Activated CD4-positive, alpha-beta memory T cell treated with anti-CD3 and anti-CD28 coated beads for 36 hours (primary cell): ENCODE data around the gene TMPO. TPM values are rescaled to one million over a fixed set of nuclear protein-coding genes. Genes with fewer than 3 reads are reported as not detected.
A peak's percentile ranks its signal among the peaks of the same experiment; 100 is the strongest.

Experiments used
- CTCF ChIA-PET: fragments of 350-600 bp; sonication (Branson Sonifier 250); formaldehyde crosslinking; loops from one replicate; lab custom pipeline; 2021; ENCODE audit warnings: antibody characterized with exemption, inconsistent platforms; lab: Charles Lee
- POLR2A ChIA-PET: fragments of 350-600 bp; sonication (Branson Sonifier 250); formaldehyde crosslinking; loops from one replicate; lab custom pipeline; 2021; ENCODE audit warnings: antibody characterized with exemption; lab: Charles Lee
- DNase-seq: peaks from one replicate; pipeline ENCODE4 v3.0.0-alpha.2; 2020
- H3K27ac Mint-ChIP-seq: one replicate; pipeline ENCODE4 v1.8.0; 2021; ENCODE audit warnings: mixed read lengths
- H3K27me3 Mint-ChIP-seq: one replicate; pipeline ENCODE4 v1.8.0; 2021; ENCODE audit warnings: mixed read lengths
- H3K36me3 Mint-ChIP-seq: one replicate; pipeline ENCODE4 v1.8.0; 2021; ENCODE audit warnings: mixed read lengths
- H3K4me1 Mint-ChIP-seq: one replicate; pipeline ENCODE4 v1.8.0; 2021; ENCODE audit warnings: low read depth, mixed read lengths
- H3K4me3 Mint-ChIP-seq: one replicate; pipeline ENCODE4 v1.8.0; 2021; ENCODE audit warnings: mild to moderate bottlenecking, mixed read lengths
- H3K9me3 Mint-ChIP-seq: one replicate; pipeline ENCODE4 v1.8.0; 2021; ENCODE audit warnings: mixed read lengths
- intact Hi-C: fragments of 100-400 bp; cut with micrococcal nuclease; formaldehyde crosslinking; loops from one replicate; pipeline ENCODE4 v1.15.1; 2023
- total RNA-seq, 2 experiments: library from RNA; stranded (reverse); gene quantifications; one replicate each; pipeline ENCODE4 v1.2.3, GENCODE V29; 2021

The TMPO gene
- 100 to 1,000 TPM; 371 to 375 TPM for total RNA-seq

- Mint-ChIP-seq H3K27me3 (peaks cover 1% of the 10 kb centered on the region), H3K4me3 (peak within 1 kb of the TSS; percentile 96), H3K9me3 (no peaks in the 10 kb centered on the region), H3K27ac (peak within 1 kb of the TSS; percentile 99), H3K4me1 (peaks cover 22% of the 10 kb centered on the region), H3K36me3 (peaks cover 46% of the 10 kb centered on the region)
- intact Hi-C loops: loop anchor here (1.0 to 5.0 kb wide), 11 partner anchors 12 to 1751 kb away; partner anchors contain the start of genes ACTR6, DEPDC4, IKBIP and NEDD1
- peak; percentile 97 for DNase-seq
- ChIA-PET CTCF (interaction anchor here (0.5 to 8.3 kb wide), 10 partner anchors 12 to 128 kb away, joined by 3 to 89 read pairs (median 6); no protein-coding TSS in a partner anchor), POLR2A (interaction anchor here (0.5 to 4.1 kb wide), 8 partner anchors 11 to 226 kb away, joined by 3 to 39 read pairs (median 8); partner anchors contain the start of genes IKBIP and SLC25A3)
These were observed at the start of gene TMPO for GRCh38 chr12:98515287-98516110. Gene TMPO, plus strand, starts transcription at chr12:98515590. Its CDS starts 278 bp downstream, at chr12:98515868.

- peaks cover 5% of the 10 kb centered on the region for H3K27me3 Mint-ChIP-seq
- H3K4me3 Mint-ChIP-seq: no peak overlapping the region
- H3K36me3 Mint-ChIP-seq: no peaks in the 10 kb centered on the region
- DNase-seq: no peak
- intact Hi-C loops: no loop called here
- H3K9me3 Mint-ChIP-seq: no peaks in the 10 kb centered on the region
- H3K4me1 Mint-ChIP-seq: peaks cover 34% of the 10 kb centered on the region
- ChIA-PET CTCF (no interaction called here), POLR2A (no interaction called here)
- H3K27ac Mint-ChIP-seq: no peak overlapping the region
These were observed 49.3 kb upstream of the TMPO start for GRCh38 chr12:98465950-98466602.

GRCh38 chr12:98466640-98467400, 48.6 kb upstream of the TMPO start:
- peaks cover 34% of the 10 kb centered on the region for H3K4me1 Mint-ChIP-seq
- H3K9me3 Mint-ChIP-seq: no peaks in the 10 kb centered on the region
- POLR2A ChIA-PET: no interaction called here
- intact Hi-C loops: no loop called here
- DNase-seq: no peak
- H3K27me3 Mint-ChIP-seq: peaks cover 5% of the 10 kb centered on the region
- H3K4me3 Mint-ChIP-seq: no peak overlapping the region
- CTCF ChIA-PET: no interaction called here
- H3K36me3 Mint-ChIP-seq: no peaks in the 10 kb centered on the region
- H3K27ac Mint-ChIP-seq: no peak overlapping the region

- Mint-ChIP-seq H3K27ac (no peak overlapping the region), H3K9me3 (no peaks in the 10 kb centered on the region), H3K4me1 (peaks cover 30% of the 10 kb centered on the region), H3K4me3 (no peak overlapping the region), H3K36me3 (no peaks in the 10 kb centered on the region), H3K27me3 (peaks cover 4% of the 10 kb centered on the region)
- no peak for DNase-seq
- intact Hi-C loops: no loop called here
- ChIA-PET CTCF (interaction anchor here (2.7 kb wide), 1 partner anchor 23 kb away, joined by 16 read pairs; no protein-coding TSS in a partner anchor), POLR2A (no interaction called here)
These were observed 46.3 kb upstream of the TMPO start for GRCh38 chr12:98469109-98469508.

- intact Hi-C loops: no loop called here
- Mint-ChIP-seq H3K4me3 (no peak overlapping the region), H3K36me3 (no peaks in the 10 kb centered on the region), H3K9me3 (no peaks in the 10 kb centered on the region), H3K27me3 (peaks cover 4% of the 10 kb centered on the region), H3K27ac (no peak overlapping the region), H3K4me1 (peaks cover 19% of the 10 kb centered on the region)
- ChIA-PET POLR2A (no interaction called here), CTCF (interaction anchor here (2.7 kb wide), 1 partner anchor 21 kb away, joined by 16 read pairs; no protein-coding TSS in a partner anchor)
- no peak for DNase-seq
These were observed 44.8 kb upstream of the TMPO start for GRCh38 chr12:98470469-98471082.

GRCh38 chr12:98471085-98471484, 44.3 kb upstream of the TMPO start:
- CTCF ChIA-PET: interaction anchor here (2.7 kb wide), 1 partner anchor 21 kb away, joined by 16 read pairs; no protein-coding TSS in a partner anchor
- no peak overlapping the region for H3K27ac Mint-ChIP-seq
- intact Hi-C loops: no loop called here
- no peaks in the 10 kb centered on the region for H3K36me3 Mint-ChIP-seq
- H3K27me3 Mint-ChIP-seq: peaks cover 4% of the 10 kb centered on the region
- peaks cover 15% of the 10 kb centered on the region for H3K4me1 Mint-ChIP-seq
- POLR2A ChIA-PET: no interaction called here
- DNase-seq: no peak
- H3K4me3 Mint-ChIP-seq: no peak overlapping the region
- no peaks in the 10 kb centered on the region for H3K9me3 Mint-ChIP-seq

GRCh38 chr12:98475565-98475908, 39.9 kb upstream of the TMPO start:
- CTCF ChIA-PET: interaction anchor here (0.9 kb wide), 1 partner anchor 58 kb away, joined by 3 read pairs; no protein-coding TSS in a partner anchor

GRCh38 chr12:98478606-98479005, 36.8 kb upstream of the TMPO start:
- H3K27ac Mint-ChIP-seq: no peak overlapping the region
- H3K9me3 Mint-ChIP-seq: no peaks in the 10 kb centered on the region
- no peaks in the 10 kb centered on the region for H3K36me3 Mint-ChIP-seq
- peaks cover 4% of the 10 kb centered on the region for H3K4me1 Mint-ChIP-seq
- H3K27me3 Mint-ChIP-seq: no peaks in the 10 kb centered on the region
- CTCF ChIA-PET: interaction anchor here (1.4 kb wide), 1 partner anchor 89 kb away, joined by 3 read pairs; no protein-coding TSS in a partner anchor
- H3K4me3 Mint-ChIP-seq: no peak overlapping the region
- intact Hi-C loops: no loop called here
- POLR2A ChIA-PET: no interaction called here
- DNase-seq: no peak

More at GRCh38 chr12:98475565-98475908, 39.9 kb upstream of the TMPO start:
- H3K4me3 Mint-ChIP-seq: no peak overlapping the region
- POLR2A ChIA-PET: no interaction called here
- H3K4me1 Mint-ChIP-seq: peaks cover 4% of the 10 kb centered on the region
- intact Hi-C loops: no loop called here
- H3K36me3 Mint-ChIP-seq: no peaks in the 10 kb centered on the region
- no peak for DNase-seq
- no peaks in the 10 kb centered on the region for H3K27me3 Mint-ChIP-seq
- no peaks in the 10 kb centered on the region for H3K9me3 Mint-ChIP-seq
- no peak overlapping the region for H3K27ac Mint-ChIP-seq

- ChIA-PET CTCF (interaction anchor here (2.8 kb wide), 1 partner anchor 49 kb away, joined by 10 read pairs; no protein-coding TSS in a partner anchor), POLR2A (no interaction called here)
- no peaks in the 10 kb centered on the region for H3K36me3 Mint-ChIP-seq
- no peak overlapping the region for H3K27ac Mint-ChIP-seq
- intact Hi-C loops: no loop called here
- no peaks in the 10 kb centered on the region for H3K27me3 Mint-ChIP-seq
- no peaks in the 10 kb centered on the region for H3K4me1 Mint-ChIP-seq
- no peaks in the 10 kb centered on the region for H3K9me3 Mint-ChIP-seq
- DNase-seq: no peak
- H3K4me3 Mint-ChIP-seq: no peak overlapping the region
These were observed 31.5 kb upstream of the TMPO start for GRCh38 chr12:98483621-98484503.

GRCh38 chr12:98485792-98486340, 29.5 kb upstream of the TMPO start:
- no peaks in the 10 kb centered on the region for H3K9me3 Mint-ChIP-seq
- intact Hi-C loops: no loop called here
- POLR2A ChIA-PET: no interaction called here

More at GRCh38 chr12:98485792-98486340, 29.5 kb upstream of the TMPO start:
- Mint-ChIP-seq H3K27me3 (no peaks in the 10 kb centered on the region), H3K27ac (no peak overlapping the region), H3K4me3 (no peak overlapping the region), H3K36me3 (no peaks in the 10 kb centered on the region), H3K4me1 (peaks cover 1% of the 10 kb centered on the region)
- no peak for DNase-seq
- CTCF ChIA-PET: interaction anchor here (0.8 to 1.3 kb wide), 3 partner anchors 10 to 33 kb away, joined by 3 to 4 read pairs (median 3); no protein-coding TSS in a partner anchor
